Stomach smooth muscle (tissue), 2 donors: Measurements from ENCODE around the gene SHANK3.

ENCODE experiments used
- H3K27ac ChIP-seq: one replicate; pipeline ENCODE4 v1.7.0; 2013; ENCODE audit warnings: mild to moderate bottlenecking, low read length, inconsistent platforms
- H3K27me3 ChIP-seq, 2 donors: one replicate each; pipeline ENCODE4 v1.7.0; 2013; ENCODE audit warnings: low read length in 2 of 2; ENCODE audit not compliant: insufficient read depth in 2 of 2, control insufficient read depth in 1 of 2
- H3K36me3 ChIP-seq, 2 donors: one replicate each; pipeline ENCODE4 v1.7.0; 2013; ENCODE audit warnings: low read length in 2 of 2; ENCODE audit not compliant: control insufficient read depth in 2 of 2, insufficient read depth in 2 of 2
- H3K4me1 ChIP-seq: one replicate; pipeline ENCODE4 v1.7.0; 2013; ENCODE audit warnings: low read length; ENCODE audit not compliant: control insufficient read depth, insufficient read depth
- H3K4me3 ChIP-seq, 2 donors: one replicate each; pipeline ENCODE4 v1.7.0; 2013; ENCODE audit warnings: low read length in 2 of 2
- H3K9ac ChIP-seq, 2 donors: one replicate each; pipeline ENCODE4 v1.7.0; 2013; ENCODE audit warnings: low read length in 2 of 2, mild to moderate bottlenecking in 1 of 2
- H3K9me3 ChIP-seq, 2 donors: one replicate each; pipeline ENCODE4 v1.7.0; 2013; ENCODE audit warnings: low read length in 2 of 2; ENCODE audit not compliant: control insufficient read depth in 2 of 2
- donor health status: healthy.
- donor health status: Pancreatic carcinoma.

Gene SHANK3

GRCh38 chr22:50701076-50701419, 28.4 kb downstream of the SHANK3 start:
- H3K27me3 ChIP-seq: no peaks in the 10 kb centered on the region
- no peaks in the 10 kb centered on the region for H3K9me3 ChIP-seq
- no peak overlapping the region for H3K4me3 ChIP-seq
- H3K36me3 ChIP-seq: peaks cover 0 to 2% of the 10 kb centered on the region in 2 donors
- no peak overlapping the region for H3K9ac ChIP-seq
- H3K4me1 ChIP-seq: peaks cover 27% of the 10 kb centered on the region
- no peak overlapping the region for H3K27ac ChIP-seq

- Histone ChIP-seq H3K9ac (no peak overlapping the region), H3K27me3 (no peaks in the 10 kb centered on the region), H3K27ac (no peak overlapping the region), H3K4me3 (no peak overlapping the region), H3K4me1 (peaks cover 25% of the 10 kb centered on the region), H3K36me3 (peaks cover 0 to 2% of the 10 kb centered on the region in 2 donors), H3K9me3 (no peaks in the 10 kb centered on the region)
These were observed 29.0 kb downstream of the SHANK3 start for GRCh38 chr22:50701428-50702154.

GRCh38 chr22:50702261-50702671, 29.6 kb downstream of the SHANK3 start:
- no peak overlapping the region for H3K9ac ChIP-seq
- peaks cover 0 to 2% of the 10 kb centered on the region in 2 donors for H3K36me3 ChIP-seq
- peaks cover 20% of the 10 kb centered on the region for H3K4me1 ChIP-seq
- H3K4me3 ChIP-seq: no peak overlapping the region
- H3K27ac ChIP-seq: no peak overlapping the region
- no peaks in the 10 kb centered on the region for H3K27me3 ChIP-seq
- no peaks in the 10 kb centered on the region for H3K9me3 ChIP-seq

DNA sequence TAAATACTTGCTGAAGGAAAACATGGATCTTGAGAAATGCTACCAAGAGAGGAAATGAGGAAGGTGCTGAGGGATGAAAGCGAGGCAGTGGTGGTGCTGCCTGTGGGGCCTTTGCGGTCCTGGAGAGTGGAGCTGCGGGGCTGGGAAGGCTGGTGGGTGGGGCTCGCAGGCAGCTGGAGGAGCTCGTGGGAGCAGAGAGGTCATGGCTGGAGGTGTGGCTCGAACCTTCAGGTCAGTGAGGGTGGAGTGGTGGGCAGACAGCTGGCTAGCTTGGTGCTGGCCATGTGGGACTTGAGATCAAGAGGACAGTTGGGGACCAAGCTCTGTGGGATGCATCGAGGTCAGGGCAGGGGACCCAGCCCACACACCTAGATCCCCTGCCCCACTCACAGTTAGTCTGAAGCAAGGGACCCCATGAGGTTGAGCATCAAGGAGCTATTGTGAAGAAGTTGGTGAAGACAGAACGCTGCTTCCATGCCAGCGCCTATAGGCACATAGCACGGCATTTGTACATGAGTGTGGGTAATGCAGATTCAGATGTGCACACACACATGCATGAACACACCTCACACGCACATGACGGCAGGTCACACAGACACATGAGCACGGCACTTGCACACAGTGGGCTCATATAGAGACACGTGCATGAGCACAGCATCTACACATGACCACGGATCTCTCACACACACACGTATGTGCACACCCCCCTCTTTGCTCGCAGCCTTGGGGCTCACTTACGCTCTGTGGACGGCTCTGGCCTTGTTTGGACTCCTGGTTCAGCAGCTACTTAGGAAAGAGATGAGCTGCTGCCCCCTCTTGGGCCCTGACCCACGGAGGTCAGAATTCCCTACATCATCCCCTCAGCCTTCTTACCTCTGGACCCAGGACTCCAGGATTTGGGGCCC, 30.4 kb downstream of the SHANK3 start:
- H3K4me3 ChIP-seq: no peak overlapping the region
- no peaks in the 10 kb centered on the region for H3K9me3 ChIP-seq
- no peak overlapping the region for H3K27ac ChIP-seq
- H3K27me3 ChIP-seq: no peaks in the 10 kb centered on the region
- peaks cover 16% of the 10 kb centered on the region for H3K4me1 ChIP-seq
- no peak overlapping the region for H3K9ac ChIP-seq
- H3K36me3 ChIP-seq: peaks cover 0 to 2% of the 10 kb centered on the region in 2 donors

- Histone ChIP-seq H3K4me3 (no peak overlapping the region), H3K36me3 (peaks cover 0 to 2% of the 10 kb centered on the region in 2 donors), H3K9me3 (no peaks in the 10 kb centered on the region), H3K27me3 (no peaks in the 10 kb centered on the region), H3K9ac (no peak overlapping the region), H3K4me1 (peaks cover 11% of the 10 kb centered on the region), H3K27ac (no peak overlapping the region)
These were observed 31.3 kb downstream of the SHANK3 start for GRCh38 chr22:50703726-50704509.

DNA sequence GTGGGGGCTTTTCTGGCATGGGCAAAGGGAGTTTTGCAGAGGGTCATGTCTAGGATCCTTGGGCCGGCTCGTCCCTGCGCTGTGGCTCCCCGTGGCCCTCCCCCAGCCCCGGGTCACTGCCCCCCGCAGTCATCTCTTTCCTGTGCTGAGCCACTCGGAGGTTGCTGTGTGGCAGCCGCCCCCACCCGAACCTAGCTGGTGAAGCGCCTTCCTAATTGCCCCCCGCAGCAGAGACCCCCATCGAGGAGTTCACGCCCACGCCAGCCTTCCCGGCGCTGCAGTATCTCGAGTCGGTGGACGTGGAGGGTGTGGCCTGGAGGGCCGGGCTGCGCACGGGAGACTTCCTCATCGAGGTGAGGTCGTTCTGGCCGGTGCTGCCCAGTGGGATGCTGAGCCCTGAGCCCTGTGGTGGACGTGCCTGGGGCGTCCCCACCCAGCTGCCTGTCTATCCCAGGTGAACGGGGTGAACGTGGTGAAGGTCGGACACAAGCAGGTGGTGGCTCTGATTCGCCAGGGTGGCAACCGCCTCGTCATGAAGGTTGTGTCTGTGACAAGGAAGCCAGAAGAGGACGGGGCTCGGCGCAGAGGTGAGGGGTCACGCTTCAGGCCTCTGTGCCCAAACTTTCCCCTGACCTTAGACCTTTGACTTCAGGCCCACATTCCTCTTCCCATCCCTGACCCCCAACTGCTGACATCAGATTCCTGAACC, 32.0 kb downstream of the SHANK3 start:
- no peaks in the 10 kb centered on the region for H3K9me3 ChIP-seq
- H3K36me3 ChIP-seq: peaks cover 0 to 3% of the 10 kb centered on the region in 2 donors
- no peak overlapping the region for H3K27ac ChIP-seq
- no peak overlapping the region for H3K9ac ChIP-seq
- no peaks in the 10 kb centered on the region for H3K27me3 ChIP-seq
- peaks cover 6% of the 10 kb centered on the region for H3K4me1 ChIP-seq
- no peak overlapping the region for H3K4me3 ChIP-seq

- H3K4me3 ChIP-seq: peak overlapping the region in 1 of 2 donors; percentile 15
- no peaks in the 10 kb centered on the region for H3K27me3 ChIP-seq
- no peak overlapping the region for H3K9ac ChIP-seq
- H3K9me3 ChIP-seq: no peaks in the 10 kb centered on the region
- peaks cover 6% of the 10 kb centered on the region for H3K4me1 ChIP-seq
- H3K27ac ChIP-seq: no peak overlapping the region
- H3K36me3 ChIP-seq: peaks cover 0 to 3% of the 10 kb centered on the region in 2 donors
These were observed 32.6 kb downstream of the SHANK3 start for GRCh38 chr22:50705219-50705691.

GRCh38 chr22:50705851-50706351, 33.3 kb downstream of the SHANK3 start:
- H3K27ac ChIP-seq: no peak overlapping the region
- no peaks in the 10 kb centered on the region for H3K9me3 ChIP-seq
- H3K4me3 ChIP-seq: no peak overlapping the region
- H3K4me1 ChIP-seq: peaks cover 6% of the 10 kb centered on the region
- peaks cover 0 to under 1% of the 10 kb centered on the region in 2 donors for H3K27me3 ChIP-seq
- H3K36me3 ChIP-seq: peaks cover 0 to 3% of the 10 kb centered on the region in 2 donors
- H3K9ac ChIP-seq: no peak overlapping the region

GRCh38 chr22:50706481-50707125, 34.0 kb downstream of the SHANK3 start:
- no peak overlapping the region for H3K27ac ChIP-seq
- H3K4me1 ChIP-seq: peaks cover 6% of the 10 kb centered on the region
- peaks cover 0 to 3% of the 10 kb centered on the region in 2 donors for H3K36me3 ChIP-seq
- H3K27me3 ChIP-seq: peaks cover 0 to 2% of the 10 kb centered on the region in 2 donors
- no peak overlapping the region for H3K4me3 ChIP-seq
- no peak overlapping the region for H3K9ac ChIP-seq
- H3K9me3 ChIP-seq: no peaks in the 10 kb centered on the region
